Erythroblast (primary cell): ENCODE results near the gene IL12B.

ENCODE experiments used
- GATA1 ChIP-seq: IDR thresholded peaks from 2 replicates; pipeline ENCODE4 v1.6.1; 2011; ENCODE audit warnings: low read depth, mild to moderate bottlenecking, control low read depth, low read length, moderate library complexity
- POLR2A ChIP-seq: IDR thresholded peaks from 2 replicates; pipeline ENCODE4 v1.6.1; 2011; ENCODE audit warnings: mild to moderate bottlenecking, low read length

GRCh38 chr5:159304961-159305595 lies 25.2 kb downstream of the IL12B start:
- TF ChIP-seq POLR2A = no peak
- no peak for TF ChIP-seq GATA1
